Measurements from ENCODE around the gene MAX. TPM values are rescaled to one million over a fixed set of nuclear protein-coding genes. Genes with fewer than 3 reads are reported as not detected.

MAX gene
- total and polyA plus RNA-seq, 9 of the 15 experiments (the other 6 are each of a cell fraction or from before 2014, with no cell fraction given), result 15.4 to 96.5 (median 51.6) TPM

GRCh38 chr14:65098586-65098985 lies 3.7 kb downstream of the MAX start:
- in situ Hi-C loops (cut with MboI), result no loop called here
- no peak for TF ChIP-seq MED1 (CRISPR knock-in tag; IDR thresholded peaks at IDR 0.05; ENCODE audit: borderline replicate concordance)
- no peak for TF ChIP-seq HMGN3 (IDR thresholded peaks at IDR 0.05; ENCODE audit: borderline replicate concordance, extremely low read depth, insufficient read length, low read depth, low read length)
- no peak for TF ChIP-seq TAF7 (tag; IDR thresholded peaks at IDR 0.05)
- TF ChIP-seq RB1 (IDR thresholded peaks at IDR 0.05; ENCODE audit: low read depth), result no peak
- TF ChIP-seq ATF2 (CRISPR knock-in tag; IDR thresholded peaks at IDR 0.05), result no peak
- no peak for TF ChIP-seq ZBTB33 (CRISPR knock-in tag; IDR thresholded peaks at IDR 0.05)
- no peak for TF ChIP-seq MEIS2 (IDR thresholded peaks at IDR 0.05; ENCODE audit: partially characterized antibody)
- TF ChIP-seq RFX1 (IDR thresholded peaks at IDR 0.05), result no peak
- TF ChIP-seq PHF8 (IDR thresholded peaks at IDR 0.05; ENCODE audit: borderline replicate concordance, low read length), result no peak
- no peak for TF ChIP-seq ELK1 (CRISPR knock-in tag; IDR thresholded peaks at IDR 0.05)
- TF ChIP-seq SMAD4 (CRISPR knock-in tag; conservative IDR thresholded peaks at IDR 0.05), result no peak
- TF ChIP-seq ZNF124 (CRISPR knock-in tag; IDR thresholded peaks at IDR 0.05), result no peak
- no peaks in the 10 kb centered on the region for H3K27me3 ChIP-seq (ENCODE audit: control insufficient read depth in 2 of 2, insufficient read depth in 2 of 2, low read length in 2 of 2)
- intact Hi-C loops (cut with micrococcal nuclease), result no loop called here
- peaks cover 28% of the 10 kb centered on the region; the same call in 1 of the 2 replicates for H4K20me1 ChIP-seq (replicated peaks; ENCODE audit: control insufficient read depth, insufficient read depth, low read length)
- no peaks in the 10 kb centered on the region for H3K9me3 ChIP-seq (replicated peaks; ENCODE audit: control insufficient read depth, insufficient read depth, low read depth, low read length)
- no peak overlapping the region for H3K27ac ChIP-seq (ENCODE audit: extremely low read depth, low read depth, low read length)
- H3K9ac ChIP-seq (ENCODE audit: insufficient read depth in 1 of 2, low read depth in 2 of 2, low read length in 2 of 2), result no peak overlapping the region; a peak in 1 of 4 replicates
- no TSS peak for BruUV-seq (replicated peaks)
- no peak overlapping the region for H3K4me2 ChIP-seq (ENCODE audit: insufficient read depth, low read length)
- 69% methylated on average over 2 of the region's 2 CpGs for WGBS (ENCODE audit: insufficient coverage, low coverage, missing lambda C conversion rate)
- H3K4me1 ChIP-seq (replicated peaks in 1 of 2; ENCODE audit: control insufficient read depth in 2 of 2, insufficient read depth in 2 of 2, low read length in 2 of 2), result peaks cover 15 to 33% of the 10 kb centered on the region in 2 experiments
- ChIA-PET POLR2A (interaction anchor here (1.4 kb wide), 1 partner anchor 22 kb away, joined by 4 read pairs; no protein-coding TSS in a partner anchor), CTCF (ENCODE audit: low intra/inter-chr PET ratio) (interaction anchor here (0.5 kb wide), 1 partner anchor 82 kb away, joined by 3 read pairs; no protein-coding TSS in a partner anchor)
- DNase-seq (ENCODE audit: extremely low read depth in 1 of 4, low spot score in 3 of 4), result no peak
- no peak for FAIRE-seq
- H3K36me3 ChIP-seq (ENCODE audit: control insufficient read depth, insufficient read depth, low read length), result peaks cover 68% of the 10 kb centered on the region
- no peak overlapping the region for H3K4me3 ChIP-seq
- ATAC-seq, result no peak
- H3K9me1 ChIP-seq (ENCODE audit: control insufficient read depth, insufficient read depth, low read length), result peaks cover 2% of the 10 kb centered on the region
- no peak overlapping the region for H2AFZ ChIP-seq (ENCODE audit: low read depth, low read length)
- H3K79me2 ChIP-seq (ENCODE audit: control insufficient read depth, insufficient read depth, low read length), result peaks cover 77% of the 10 kb centered on the region

All from K562 (cell line).